NCI-H82 treated with DMSO at 0.1 percent for 48 hours (cell line): ENCODE data around the gene PLK2.

Experiments
- DNase-seq: peaks from one replicate; lab custom pipeline; 2025; ENCODE audit not compliant: unreplicated experiment; lab: John Stamatoyannopoulos, UW

The PLK2 gene

DNA sequence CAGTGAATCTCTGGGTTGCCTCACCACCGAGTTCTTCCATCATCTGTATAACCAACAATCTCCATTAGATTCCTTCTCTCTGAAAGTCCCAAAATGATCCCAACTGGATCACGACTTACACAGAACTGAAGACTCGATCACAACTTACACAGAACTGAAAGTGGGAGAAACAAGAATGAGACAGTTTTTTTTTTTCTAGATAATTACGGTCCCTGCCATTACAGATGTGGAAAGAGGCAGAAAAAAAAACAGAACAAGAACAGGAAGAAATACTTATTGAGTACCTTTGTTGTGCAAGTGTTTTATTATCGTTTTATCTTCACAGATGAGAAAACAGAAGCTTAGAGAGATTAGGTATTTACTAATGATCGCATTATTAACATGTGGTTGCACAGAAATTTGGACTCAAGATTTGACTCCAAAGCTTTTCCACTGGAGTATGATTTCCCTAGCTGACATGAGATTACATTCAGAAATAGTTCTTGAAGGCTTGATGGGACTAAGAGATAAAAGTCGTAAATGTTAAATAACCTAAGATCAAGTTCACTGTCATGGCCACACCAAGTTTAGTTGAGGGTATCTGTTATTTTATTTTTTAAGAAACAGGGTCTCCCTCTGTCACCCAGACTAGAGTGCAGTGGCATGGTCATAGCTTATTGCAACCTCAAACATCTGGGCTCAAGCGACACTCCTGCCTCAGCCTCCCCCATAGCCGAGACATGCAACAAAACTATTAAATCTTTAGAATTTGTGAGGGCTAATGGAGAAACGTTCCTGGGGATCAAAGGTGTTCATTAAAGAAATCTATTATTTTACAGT, 8.9 kb downstream of the PLK2 start:
- no peak for DNase-seq

- no peak for DNase-seq
Measured at GRCh38 chr5:58450018-58450417, 9.9 kb downstream of the PLK2 start.

DNA sequence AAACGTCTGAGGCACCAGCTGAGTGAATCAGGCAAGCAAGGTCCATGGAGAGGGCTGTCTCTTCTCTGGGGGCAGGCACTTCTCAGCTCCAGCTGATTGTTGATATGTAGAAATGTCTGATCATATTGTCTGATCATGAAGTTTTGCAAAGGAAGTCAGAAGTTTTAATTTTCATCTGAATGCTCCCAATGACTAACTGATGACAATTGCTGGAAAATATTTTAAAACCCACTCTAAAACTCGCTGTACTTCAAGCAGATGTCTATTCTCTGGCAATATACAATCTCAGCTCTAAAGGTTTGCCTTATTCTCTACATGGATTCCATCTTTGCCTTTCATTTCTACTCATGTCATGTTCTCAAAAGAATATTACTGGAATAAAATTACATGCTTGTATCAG, 12.7 kb downstream of the PLK2 start:
- DNase-seq = no peak

DNA sequence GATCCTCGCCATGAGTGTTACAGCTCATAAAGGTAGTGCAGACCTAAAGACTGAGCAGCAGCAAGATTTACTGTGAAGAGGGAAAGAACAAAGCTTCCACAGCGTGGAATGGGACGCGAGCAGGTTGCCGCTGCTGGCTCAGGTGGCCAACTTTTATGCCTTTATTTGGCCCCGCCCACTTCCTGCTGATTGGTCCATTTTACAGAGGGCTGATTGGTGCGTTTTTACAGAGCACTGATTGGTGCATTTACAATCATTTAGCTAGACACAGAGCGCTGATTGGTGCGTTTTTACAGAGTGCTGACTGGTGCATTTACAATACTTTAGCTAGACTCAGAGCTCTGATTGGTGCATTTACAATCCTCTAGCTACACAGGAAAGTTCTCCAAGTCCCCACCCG, 13.9 kb downstream of the PLK2 start:
- no peak for DNase-seq

DNA sequence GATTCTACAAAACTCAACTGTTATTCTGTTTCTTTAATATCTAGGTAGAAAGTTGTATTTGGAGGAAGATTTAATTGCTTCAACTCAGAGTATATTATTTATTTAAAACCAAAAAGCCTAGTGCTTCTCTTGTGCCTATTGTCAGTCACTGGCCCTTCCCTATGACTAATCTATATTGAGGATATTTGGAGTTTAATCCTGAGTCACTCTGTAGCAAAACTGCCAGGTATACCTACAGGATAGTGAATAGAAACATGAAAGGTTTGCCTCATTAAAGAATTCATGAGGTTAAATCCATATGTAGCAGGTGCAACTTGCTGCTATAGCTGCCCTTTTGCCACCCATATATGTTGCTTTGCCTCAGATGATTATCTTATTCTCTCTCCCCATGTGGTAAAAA, 15.1 kb downstream of the PLK2 start:
- DNase-seq = no peak

- DNase-seq = no peak
Measured at GRCh38 chr5:58440901-58441460, 18.9 kb downstream of the PLK2 start.

GRCh38 chr5:58439094-58439644, 20.7 kb downstream of the PLK2 start:
- DNase-seq = no peak

- DNase-seq = no peak
Measured at GRCh38 chr5:58437661-58438060, 22.2 kb downstream of the PLK2 start.

- DNase-seq = no peak
Measured at GRCh38 chr5:58431832-58432231, 28.1 kb downstream of the PLK2 start.

DNA sequence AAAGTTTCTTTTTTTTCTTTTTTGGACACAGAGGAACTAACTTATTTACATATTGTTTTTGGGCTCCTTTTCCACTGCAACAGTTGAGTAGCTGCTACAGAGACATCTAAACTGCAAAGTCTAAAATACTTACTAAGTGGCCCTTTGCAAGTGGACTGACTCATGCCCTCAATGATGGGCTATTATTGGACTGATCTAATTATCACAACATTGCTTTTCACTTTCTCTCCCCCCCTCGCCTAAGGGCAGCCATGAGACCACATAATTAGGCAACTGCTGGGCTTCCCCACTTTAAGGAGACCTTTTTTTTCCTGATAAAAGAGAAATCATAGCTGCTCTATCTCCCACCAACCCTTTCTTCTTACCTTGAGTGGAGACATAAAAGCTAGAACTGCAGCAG, 47.0 kb downstream of the PLK2 start:
- no peak for DNase-seq

DNA sequence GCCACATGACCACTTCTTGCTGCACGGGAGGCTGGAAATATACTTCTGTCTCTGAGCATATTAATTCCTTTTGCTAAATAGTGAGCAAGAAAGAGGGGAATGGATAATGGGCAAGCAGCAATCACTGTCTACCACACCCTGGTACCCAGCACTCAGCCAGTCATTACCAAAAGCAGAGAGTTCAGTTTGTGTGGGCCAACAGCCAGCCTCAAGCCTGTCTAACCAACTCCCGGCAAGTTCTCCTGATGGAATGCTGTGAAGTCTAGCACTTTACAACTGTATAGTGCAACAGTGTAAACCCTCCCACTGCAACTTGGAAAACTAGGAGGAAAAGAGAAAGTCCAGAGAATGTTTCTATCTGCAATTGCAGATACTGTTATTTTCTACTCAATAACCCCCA, 47.8 kb downstream of the PLK2 start:
- DNase-seq = no peak

DNA sequence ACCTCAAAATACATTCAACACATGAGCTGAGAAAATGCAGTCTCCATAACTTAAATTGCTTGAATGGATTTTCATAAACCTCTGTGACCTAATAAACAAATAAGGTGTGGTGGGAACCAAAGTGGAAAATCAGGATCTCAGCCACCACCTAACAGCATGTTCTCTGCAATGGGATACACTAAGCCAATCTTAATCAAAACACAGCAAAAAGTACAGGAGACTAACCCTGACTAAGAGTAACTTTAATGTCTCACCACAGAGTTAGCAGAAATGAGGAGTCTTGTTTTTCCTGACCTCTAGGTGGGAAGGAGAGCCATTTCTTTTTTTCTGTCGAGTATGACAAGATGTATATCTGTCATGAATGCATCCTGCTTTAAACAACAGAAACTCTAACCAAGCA, 48.5 kb downstream of the PLK2 start:
- no peak for DNase-seq

GRCh38 chr5:58410441-58410840, 49.4 kb downstream of the PLK2 start:
- DNase-seq = no peak

- no peak for DNase-seq
Measured at GRCh38 chr5:58407042-58407719, 52.7 kb downstream of the PLK2 start.

- no peak for DNase-seq
Measured at GRCh38 chr5:58406394-58406793, 53.5 kb downstream of the PLK2 start.

DNA sequence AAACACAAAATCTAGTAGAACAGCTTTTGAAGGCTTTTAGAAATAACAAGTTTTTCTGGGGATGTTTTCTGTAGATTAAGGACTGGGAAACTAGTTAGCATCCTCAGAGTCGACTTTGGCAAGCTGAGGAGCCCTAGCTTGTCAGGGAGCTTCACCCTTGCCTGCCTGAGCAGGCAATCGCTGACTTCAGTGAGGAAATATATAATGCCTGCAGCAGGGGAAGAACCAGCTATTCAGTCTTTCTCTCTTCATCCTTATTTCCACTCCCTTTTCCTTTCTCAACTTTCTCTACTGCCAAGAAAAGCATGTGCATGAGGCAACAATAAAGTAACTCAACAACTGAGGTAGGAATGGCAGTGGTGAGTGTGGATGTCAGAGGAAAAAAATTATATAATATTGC, 54.7 kb downstream of the PLK2 start:
- no peak for DNase-seq

- DNase-seq = no peak
Measured at GRCh38 chr5:58404734-58405133, 55.2 kb downstream of the PLK2 start.
